ENCODE data around the gene EYS.
"Not testable (repeated sequence)": the region's sequence is repeated elsewhere in the genome, so short reads cannot be mapped to it uniquely, and the experiment has no call there.

The EYS gene

DNA sequence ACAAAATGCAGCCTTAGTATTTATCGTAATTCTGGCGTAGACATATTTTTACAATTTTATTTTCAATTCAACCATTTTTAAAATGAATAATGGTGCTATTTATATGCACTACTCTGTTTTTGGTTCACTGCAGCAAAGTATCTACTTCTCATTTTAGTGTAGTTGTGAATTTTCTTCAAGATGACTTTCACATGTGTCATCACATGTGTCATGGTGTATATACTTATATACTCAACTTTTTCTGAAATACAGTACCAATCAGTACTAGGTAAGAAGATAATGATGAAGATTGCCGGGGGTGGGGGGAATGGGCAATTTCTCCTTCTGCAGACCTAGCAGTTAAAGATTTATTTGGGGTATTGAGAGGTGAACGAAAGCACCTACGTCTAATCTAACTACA is 1436.9 kb downstream of the EYS start:
- DNase-seq = no peak

DNA sequence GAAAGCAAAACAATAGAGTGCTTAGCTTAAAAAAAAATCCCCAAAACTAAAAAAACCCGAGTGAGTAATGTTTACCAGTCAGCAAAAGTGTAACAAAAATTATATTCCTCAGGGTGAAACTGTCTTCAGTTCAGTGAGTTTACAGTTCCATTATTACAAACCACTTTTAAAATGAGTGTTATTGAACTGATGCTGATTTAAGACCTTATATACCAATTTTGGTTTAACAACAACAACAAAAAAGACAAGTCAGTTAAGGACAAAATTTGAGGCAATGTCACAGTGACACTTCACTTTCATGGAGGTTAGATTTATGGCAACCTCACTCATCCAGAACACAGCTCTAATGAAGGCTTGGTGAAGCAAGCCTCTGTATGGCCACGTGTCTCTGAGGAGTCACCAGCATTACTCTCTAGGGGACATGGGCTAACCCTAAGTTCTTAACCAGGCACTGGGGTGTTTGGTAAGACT is 1440.6 kb downstream of the EYS start:
- no peak for DNase-seq

DNA sequence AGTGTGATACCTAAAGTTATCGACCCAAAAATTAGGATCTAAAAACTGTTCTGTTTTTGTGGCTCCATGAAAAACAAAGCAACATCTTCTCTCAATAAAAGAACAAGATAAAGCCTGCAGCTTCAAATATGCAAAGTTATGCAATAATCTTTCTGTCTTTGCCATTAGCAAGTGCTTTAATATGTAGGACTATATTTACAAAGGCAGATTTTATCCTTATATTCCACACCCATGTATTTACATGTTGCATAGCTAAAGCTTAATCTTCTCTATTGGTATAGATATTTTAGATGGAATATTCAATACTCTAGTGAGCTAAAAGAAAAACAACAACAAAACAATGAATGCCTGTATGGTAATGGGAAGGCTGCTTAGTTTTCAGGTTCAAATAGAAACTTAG is 1443.2 kb downstream of the EYS start:
- no peak for DNase-seq

DNA sequence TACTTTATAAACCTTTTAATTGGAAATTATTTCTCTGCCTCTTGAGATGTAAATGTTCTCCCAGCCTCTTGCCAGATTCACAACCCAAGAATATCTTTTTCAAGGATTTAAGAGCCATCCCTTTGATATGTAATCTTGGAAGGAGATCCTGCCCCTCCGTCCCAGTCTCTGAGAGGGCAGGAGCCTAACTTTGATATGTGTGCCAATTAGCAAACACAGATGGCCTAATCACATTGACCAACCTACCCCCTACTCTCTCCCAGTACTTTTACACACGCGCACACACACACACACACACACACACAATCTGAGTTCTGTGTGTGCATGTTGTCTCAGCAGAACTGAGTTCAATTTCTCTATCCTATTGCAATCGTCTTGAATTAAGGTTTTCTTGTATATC is 1447.7 kb downstream of the EYS start:
- no peak for DNase-seq

DNA sequence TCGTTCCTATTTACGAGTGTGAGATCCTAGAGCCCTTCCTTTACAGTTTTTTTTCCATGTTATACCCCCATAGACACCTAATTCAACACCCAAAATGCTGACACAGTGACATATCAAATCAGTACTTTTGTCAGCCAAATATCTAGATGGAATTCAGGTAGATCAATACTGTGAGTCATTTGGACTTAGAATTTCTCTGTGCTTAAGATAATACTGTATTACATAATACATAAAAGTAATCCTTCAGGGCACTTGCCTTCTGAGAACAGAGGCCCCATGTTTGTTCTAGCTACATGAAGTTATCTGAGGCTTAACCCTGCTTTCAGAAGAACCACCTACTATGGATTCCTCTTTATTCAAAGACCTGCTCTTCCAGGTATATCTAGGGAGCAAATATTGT is 1448.3 kb downstream of the EYS start:
- DNase-seq = no peak

DNA sequence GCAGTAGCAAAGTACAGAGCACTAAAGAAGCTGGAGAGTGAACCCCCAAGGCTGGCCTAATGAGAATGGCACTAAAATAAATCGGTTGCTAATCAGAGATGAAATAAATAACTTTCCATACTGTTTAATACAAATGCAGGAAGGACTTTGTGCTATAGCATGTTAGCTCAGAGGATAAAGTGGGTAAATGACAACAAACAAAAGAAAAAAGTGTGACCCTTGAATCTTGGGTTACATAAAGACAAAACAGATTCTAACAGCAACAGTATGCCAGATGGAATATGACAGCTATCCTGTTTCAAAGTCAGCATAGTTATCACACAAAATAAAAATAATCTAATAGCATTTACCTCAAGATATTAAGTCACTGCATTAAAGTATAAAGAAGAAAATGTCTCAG is 1448.7 kb downstream of the EYS start:
- no peak for DNase-seq

DNA sequence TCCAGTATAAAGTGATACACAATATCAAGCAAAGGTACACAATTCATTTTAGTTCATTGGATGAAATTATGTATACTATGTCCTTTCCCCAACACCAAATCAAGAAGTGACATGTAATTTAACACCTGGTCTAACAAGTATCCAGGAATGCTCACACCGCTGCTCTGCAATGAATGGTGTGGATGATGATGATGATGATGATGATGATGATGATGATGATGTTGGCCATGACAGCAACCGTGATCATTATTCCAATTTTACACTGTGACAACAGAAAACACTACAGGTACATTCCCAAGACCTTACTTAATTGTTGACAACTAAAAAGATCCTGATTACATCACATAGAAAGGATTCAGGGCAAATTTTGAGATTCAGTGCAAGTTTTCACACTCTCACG is 1449.4 kb downstream of the EYS start:
- DNase-seq = no peak

DNA sequence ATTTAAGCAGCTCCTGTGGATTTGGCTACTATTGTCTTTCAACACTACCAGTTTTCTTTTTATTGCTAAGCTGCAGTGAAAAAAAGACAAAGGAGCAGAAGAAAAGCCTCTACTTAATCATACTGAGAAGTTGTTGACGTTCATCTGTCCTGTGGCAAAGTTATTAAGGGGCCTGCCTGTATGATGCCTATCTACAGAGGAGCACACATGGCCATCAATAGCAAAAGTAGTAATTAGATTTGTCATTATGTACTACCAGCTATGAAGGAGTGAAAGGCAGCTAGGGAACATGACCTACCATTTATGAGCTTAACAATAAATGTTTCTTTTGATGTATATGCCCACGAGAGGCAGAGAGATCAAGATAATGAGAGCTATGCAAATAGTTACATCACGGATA is 1450.5 kb downstream of the EYS start:
- DNase-seq = no peak

DNA sequence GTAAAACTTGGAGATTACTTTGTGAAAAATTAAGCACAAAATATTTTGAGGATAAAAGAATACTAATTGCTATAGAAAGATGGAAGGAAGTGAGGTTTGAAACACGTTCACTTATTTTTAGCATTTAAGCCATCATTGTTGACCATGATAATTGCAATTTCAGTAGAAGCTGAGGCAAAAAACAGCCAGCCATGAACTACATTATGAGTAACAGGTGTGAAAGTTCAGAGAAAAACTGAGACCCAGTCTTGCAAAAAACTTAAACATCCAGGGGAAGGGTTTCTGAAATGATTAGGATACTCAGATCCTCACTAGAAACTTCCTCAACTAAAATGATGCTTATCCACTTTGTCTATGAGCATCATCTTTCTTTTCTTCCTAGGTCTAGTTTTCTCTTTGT is 1452.0 kb downstream of the EYS start:
- DNase-seq = no peak

DNA sequence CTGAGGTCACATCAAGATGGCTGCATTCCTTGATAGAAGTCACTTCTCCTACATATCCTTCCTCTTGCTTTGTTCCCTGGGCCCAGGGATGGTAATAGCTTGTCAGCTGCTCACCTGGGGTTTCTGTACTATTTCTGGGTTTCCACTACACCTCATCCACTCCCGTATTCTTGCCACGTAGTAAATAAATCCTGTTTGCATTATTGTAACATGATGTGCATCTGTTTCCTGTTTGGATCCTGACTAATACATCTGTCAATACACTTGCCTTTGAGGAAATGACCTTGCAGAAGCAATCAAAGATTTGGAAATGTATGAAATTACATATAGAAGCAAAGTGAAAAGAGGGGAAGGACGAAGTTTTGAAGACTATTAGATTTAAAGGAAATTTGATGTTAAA is 1452.5 kb downstream of the EYS start:
- DNase-seq = no peak

DNA sequence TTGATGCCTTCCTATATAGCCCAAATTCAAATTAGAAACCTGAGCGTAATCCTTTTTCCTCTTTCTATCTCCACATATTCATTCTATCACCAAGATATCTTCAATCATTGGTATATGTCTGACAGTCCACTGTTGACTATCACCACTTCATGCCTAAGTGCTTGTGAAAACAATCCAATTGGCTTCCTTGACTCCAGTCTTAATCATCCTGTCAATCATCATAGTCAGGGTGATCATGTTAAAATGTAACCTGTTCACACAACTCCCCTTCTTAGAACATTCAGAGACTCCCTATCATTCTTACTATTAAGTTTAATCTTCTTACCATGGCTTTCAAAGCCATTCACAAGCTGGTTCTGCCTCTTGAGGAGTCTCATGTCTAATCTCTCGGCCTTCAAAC is 1454.8 kb downstream of the EYS start:
- DNase-seq = no peak

DNA sequence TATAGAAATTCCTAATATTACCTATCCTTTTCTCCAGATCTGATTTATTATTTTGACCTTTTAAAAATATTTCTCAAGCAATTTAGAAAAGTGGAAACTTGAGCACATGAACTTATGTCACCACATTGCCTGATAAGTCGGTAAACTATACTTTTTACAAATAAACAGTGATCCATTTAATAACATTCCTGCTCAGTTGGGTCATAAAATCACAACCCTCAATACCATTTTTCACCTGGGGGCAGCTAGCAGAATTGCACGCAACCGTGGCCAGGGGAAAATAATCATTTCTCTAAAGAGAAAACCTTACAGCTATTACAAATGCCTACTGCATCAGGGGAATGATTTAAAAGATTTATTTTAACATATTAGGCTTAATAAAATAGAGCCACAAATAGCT is 1456.9 kb downstream of the EYS start:
- DNase-seq = no peak

DNA sequence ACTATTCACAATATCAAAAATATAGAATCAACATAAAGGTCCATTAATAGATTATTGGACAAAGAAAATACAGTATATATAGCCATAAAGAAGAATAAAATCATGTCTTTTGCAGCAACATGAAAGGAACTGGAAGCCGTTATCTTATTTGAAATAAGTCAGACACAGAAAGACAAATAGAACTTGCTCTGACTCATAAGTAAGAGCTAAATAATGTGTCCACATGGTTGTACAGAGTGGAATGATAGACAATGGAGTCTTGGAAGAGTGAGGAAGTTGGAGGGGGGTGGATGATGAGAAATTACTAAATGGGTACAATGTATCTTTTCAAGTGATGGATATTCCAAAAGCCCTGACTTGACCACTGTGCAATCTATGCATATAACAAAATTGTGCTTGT is 1457.9 kb downstream of the EYS start:
- no peak for DNase-seq

DNA sequence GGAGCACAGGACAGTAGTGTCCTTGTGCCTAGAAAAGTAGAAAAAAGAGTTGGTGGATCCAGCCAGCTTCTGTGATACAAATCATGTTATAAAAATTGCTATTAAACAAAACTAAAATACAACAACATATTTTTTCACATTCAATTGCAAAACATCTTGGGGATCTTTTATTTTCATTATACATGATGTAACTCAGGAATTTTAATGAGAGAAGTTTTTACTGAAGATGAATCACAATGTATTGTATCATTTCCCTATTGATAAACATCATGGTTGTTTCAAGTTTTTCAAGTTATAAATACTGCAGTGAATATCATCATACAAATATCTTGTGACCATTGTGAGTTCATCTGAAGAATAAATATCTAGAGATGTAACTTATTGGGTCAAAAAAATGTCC is 1463.4 kb downstream of the EYS start:
- no peak for DNase-seq

DNA sequence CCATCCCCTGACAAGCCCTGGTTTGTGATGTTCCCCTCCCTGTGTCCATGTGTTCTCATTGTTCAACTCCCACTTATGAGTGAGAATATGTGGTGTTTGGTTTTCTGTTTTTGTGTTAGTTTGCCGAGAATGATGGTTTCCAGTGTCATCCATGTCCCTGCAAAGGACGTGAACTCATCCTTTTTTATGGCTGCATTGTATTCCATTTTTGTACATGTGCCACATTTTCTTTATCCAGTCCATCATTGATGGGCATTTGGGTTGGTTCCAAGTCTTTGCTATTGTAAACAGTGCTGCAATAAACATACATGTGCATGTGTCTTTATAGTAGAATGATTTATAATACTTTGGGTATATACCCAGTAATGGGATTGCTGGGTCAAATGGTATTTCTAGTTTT is 1468.1 kb downstream of the EYS start:
- DNase-seq = not testable (repeated sequence)

DNA sequence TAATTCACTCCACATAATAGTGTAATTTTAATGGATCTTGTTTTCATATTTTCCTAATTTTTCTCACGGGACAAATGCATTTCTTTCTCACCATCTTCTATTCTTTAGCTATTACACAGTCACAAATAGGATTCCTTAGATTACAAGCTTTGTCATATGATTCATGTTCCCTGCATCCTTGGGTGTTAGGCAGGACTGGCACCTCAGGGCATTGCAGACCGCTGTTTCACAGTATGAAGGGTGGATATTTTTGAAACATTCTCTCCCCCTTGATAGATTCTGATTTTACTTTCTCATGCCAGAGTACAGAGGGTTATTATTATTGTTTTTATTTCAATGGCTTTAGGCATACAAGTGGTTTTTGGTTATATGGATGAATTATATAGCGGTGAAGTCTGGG is 1469.0 kb downstream of the EYS start:
- no peak for DNase-seq

DNA sequence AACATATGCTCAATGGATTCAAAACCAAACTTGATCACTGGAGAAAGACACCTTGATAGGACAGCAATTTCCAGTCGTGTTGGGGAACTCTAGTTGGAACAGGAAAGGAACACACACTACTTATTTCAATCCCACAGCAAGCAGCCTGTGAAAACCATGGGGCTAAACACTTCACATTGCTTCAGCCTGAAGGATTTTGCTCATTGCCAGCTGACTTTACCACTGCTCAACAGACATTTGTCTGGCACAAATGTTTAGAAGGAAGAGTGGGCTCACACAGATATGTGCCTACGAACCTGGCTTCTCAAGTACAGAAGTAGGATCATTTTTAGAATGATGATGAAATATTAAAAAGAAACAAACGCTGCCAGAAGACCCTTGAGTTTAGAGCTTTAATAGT is 1473.3 kb downstream of the EYS start:
- DNase-seq = no peak

DNA sequence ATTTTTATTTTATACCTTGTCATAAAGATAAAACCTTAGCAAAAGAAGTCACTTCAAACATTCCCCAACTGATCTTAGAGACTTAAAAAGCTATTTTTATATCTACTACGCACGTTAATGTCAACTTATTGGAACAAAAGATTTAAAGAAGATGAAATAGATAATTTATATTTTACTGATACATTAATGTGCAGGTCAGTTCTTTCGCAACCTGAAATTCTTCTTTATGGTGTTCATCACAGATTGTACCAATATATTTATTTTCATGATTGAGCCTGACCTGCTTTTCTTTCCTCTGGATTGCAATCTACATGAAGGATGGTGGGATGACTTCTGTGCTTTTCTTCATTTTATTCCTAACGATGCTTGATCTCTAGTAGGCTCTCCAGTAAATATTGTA is 1475.1 kb downstream of the EYS start:
- no peak for DNase-seq

DNA sequence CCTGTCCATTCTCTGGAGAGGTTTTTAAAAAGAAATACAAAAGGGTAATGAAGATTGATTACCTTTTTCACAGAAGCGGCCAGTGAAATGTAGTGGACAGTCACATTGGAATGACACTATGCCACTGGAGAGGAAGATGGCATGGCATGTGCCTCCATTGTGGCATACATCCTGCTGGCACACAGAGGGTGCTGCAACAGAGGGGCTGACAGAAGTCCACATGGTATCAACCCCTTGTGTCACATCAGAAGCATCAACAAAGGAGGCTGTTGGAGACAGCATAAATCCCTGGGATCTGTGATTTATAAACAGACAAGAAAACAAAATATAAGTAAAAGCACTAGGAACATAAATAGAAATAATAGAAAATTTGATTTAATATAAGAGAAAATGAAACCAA is 1476.5 kb downstream of the EYS start:
- DNase-seq = no peak

DNA sequence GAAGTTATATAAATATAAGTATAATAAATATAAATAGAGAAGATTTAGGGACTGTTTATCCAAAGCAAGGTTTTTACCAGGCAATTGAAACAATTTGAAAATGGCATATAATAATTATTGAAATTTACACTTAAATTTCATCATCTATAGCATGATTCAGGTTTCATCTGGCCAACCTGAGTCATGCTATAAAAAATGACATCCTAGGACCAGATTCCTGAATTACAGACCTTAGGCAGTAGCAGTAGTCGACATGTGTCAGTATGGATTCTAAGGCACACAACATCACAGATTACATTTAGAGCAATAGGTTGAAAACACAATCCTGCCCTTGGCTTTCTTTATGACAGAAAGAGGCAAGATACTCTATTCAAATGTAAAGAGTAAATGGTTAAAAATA is 1479.2 kb downstream of the EYS start:
- DNase-seq = no peak

DNA sequence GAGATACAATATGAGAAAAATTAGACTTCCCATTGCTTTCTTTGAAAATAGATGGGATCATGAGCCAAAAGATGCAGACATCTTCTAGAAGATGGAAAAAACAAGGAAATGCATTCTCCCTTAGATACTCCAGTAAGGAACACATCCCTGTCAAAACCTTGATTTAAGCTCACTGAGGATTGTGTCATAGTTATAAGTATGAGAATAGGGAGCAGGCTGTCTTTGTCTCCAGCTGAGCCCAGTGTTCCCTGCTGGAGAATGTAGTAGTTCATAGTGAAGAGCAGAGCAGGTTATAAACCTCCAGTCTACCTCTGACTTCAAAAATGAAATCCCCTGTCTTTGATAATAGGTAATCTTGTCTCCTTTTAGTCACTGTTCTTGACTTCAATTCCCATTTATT is 1481.5 kb downstream of the EYS start:
- no peak for DNase-seq

DNA sequence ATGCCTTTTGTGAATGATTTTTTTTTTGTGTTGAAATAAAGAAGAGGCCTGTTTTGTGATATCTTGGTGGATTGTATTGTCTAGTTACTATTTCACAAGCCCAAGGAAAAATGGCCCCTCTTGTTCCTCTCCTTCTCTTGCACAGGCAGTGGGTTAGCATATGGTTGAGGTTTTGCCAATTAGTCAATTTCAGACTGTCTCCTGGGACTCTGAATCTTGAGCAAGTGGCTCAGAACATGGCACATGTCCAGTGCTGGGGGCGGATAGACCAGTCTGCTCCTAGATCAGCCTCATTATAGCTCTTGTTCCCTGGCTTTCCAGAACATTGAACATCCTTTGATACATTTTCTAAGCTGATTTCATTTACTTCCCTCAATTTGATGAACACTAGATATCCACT is 1482.2 kb downstream of the EYS start:
- no peak for DNase-seq

DNA sequence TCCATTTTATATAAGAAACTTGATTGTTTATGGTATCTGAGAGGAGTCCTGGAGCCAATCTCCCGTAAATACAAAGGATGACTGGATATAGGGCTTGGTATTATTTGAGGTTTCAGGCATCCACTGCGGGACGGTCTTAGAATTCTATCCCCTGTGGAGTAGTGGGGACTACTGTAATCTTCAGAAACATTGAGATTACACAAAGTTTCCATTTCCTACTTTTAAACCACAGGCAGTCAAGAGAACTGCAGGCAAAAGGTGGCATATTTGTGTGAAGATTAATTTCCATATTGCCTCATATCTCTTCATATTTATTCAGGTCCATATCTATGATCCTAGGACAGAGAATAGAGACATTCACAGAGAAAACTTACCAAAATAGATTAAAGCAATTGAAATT is 1485.2 kb downstream of the EYS start:
- DNase-seq = no peak

DNA sequence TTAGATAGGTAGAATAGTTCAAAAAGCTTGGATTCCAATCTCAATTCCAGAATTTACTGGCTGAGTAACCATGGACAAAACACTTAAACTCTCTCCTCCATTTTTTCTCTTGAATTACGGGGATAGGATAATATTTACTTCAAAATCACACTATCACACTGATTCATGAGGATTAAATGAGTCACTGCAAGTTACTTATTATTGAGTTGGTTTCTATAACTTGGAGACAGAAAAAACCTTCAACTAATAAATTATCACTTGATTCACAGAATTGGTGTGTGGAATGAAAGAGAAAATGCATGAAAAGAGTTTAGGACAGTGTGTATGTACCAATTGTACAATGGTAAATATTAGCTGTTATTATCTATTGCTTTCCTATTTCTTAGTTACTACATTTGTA is 1486.2 kb downstream of the EYS start:
- no peak for DNase-seq

DNA sequence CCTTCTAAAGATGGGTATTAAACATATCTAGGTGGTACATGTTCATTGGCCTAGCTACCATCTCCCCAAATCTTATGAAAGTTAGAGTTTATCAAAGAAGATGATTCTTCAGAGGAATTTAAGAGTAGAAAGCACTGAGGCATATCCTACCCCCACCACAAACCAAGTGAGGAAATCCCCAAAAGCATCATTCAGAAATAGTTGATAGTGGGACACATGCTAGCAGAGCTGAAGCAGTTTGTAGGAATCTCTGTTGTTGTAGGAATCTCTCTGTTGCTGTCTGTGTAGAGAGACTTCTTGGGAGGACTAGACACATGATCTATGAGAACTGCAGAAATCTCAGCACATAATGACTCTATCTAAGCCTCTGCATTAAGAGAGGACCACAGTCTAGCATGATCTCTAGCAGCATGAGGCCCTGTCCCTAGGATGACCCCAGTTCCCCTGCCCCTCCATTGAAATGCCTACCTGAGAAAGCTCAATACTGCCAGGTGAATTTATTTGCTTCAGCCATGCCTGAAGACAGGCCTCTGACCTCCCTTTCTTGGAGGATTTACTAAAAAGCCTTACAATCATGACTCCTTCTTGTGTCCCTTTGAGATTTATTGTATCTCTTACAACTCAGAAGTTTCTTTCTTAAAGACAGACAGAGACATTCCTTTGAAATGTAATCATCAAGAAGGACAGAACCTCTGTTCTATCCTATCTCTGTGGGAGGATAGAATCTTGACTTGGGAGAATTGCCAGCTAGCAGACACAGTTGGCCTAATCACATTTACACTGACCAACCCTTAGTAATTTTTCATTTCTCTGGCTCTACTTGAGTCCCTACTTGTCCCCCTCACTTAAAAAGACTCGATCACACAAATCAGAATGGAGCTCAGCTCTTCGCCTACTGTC is 1489.1 kb downstream of the EYS start:
- no peak for DNase-seq
